Measurements from ENCODE around the gene ACTN1.

ACTN1 gene

GRCh38 chr14:69017706-69018105 lies 38.6 kb upstream of the ACTN1 start:
- Histone ChIP-seq H2AFZ (ENCODE audit: insufficient read depth, low read length, poor library complexity) (no peak overlapping the region), H3K14ac (ENCODE audit: low read length) (no peak overlapping the region), H3K27me3 (ENCODE audit: insufficient read depth, low read length) (no peaks in the 10 kb centered on the region), H4K12ac (ENCODE audit: low read depth, low read length) (no peak overlapping the region), H3K9me3 (ENCODE audit: insufficient read depth, low read depth, low read length) (no peaks in the 10 kb centered on the region), H3K4me1 (ENCODE audit: control insufficient read depth in 1 of 2, insufficient read depth in 2 of 2, low read length in 2 of 2) (no peaks in the 10 kb centered on the region), H4K91ac (ENCODE audit: low read depth, low read length) (no peak overlapping the region), H3K23ac (ENCODE audit: low read length) (no peak overlapping the region), H3K36me3 (ENCODE audit: control insufficient read depth in 1 of 2, insufficient read depth in 2 of 2, low read length in 2 of 2) (no peaks in the 10 kb centered on the region), H3K4me3 (ENCODE audit: low read depth, low read length) (no peak overlapping the region), H3K27ac (ENCODE audit: low read depth, low read length) (no peak overlapping the region), H2AK5ac (ENCODE audit: low read length) (no peak overlapping the region), H3K79me2 (ENCODE audit: control insufficient read depth, insufficient read depth, low read length, poor library complexity) (no peaks in the 10 kb centered on the region), H4K8ac (ENCODE audit: low read depth, low read length) (no peak overlapping the region), H2BK5ac (ENCODE audit: low read depth, low read length, poor library complexity) (no peak overlapping the region), H3K4me2 (ENCODE audit: low read length) (no peak overlapping the region), H2BK120ac (ENCODE audit: insufficient read depth, low read length, poor library complexity) (no peak overlapping the region), H3K9ac (ENCODE audit: low read length) (no peak overlapping the region), H3K18ac (ENCODE audit: low read length) (no peak overlapping the region), H2BK12ac (ENCODE audit: low read length) (no peak overlapping the region), H3K79me1 (ENCODE audit: low read length) (no peaks in the 10 kb centered on the region), H3K4ac (ENCODE audit: low read depth, low read length) (no peak overlapping the region)
- DNase-seq = no peak
- WGBS (ENCODE audit: extremely low coverage, insufficient coverage, insufficient read length) = no CpG with 5 or more reads among the region's 4 CpGs

DNA sequence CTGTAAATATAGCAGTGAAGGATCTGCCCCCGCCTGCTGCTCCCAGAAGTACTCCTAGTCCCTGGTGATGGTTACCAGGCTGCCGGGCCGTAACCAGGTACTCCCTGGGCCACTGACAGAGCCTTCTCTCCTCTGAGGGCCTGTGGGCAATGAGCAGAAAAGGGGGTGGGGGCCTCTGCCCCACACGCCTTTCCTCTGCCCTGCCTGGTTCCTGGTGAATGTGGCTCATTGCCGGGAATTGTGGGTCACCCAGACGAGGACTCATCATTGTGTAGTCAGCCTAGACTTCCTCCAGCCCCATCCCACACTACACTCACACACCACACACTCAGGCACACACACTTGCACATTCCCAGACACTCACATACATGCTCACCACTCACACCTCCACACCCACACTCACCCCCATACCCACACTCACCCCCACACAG lies 35.7 kb upstream of the ACTN1 start:
- Histone ChIP-seq H3K4me1 (ENCODE audit: control insufficient read depth in 1 of 2, insufficient read depth in 2 of 2, low read length in 2 of 2) (no peaks in the 10 kb centered on the region), H4K12ac (ENCODE audit: low read depth, low read length) (no peak overlapping the region), H3K27me3 (ENCODE audit: insufficient read depth, low read length) (no peaks in the 10 kb centered on the region), H3K27ac (ENCODE audit: low read depth, low read length) (no peak overlapping the region), H3K36me3 (ENCODE audit: control insufficient read depth in 1 of 2, insufficient read depth in 2 of 2, low read length in 2 of 2) (no peaks in the 10 kb centered on the region), H3K4me3 (ENCODE audit: low read depth, low read length) (no peak overlapping the region), H2BK12ac (ENCODE audit: low read length) (no peak overlapping the region), H2BK120ac (ENCODE audit: insufficient read depth, low read length, poor library complexity) (no peak overlapping the region), H3K4me2 (ENCODE audit: low read length) (no peak overlapping the region), H3K4ac (ENCODE audit: low read depth, low read length) (no peak overlapping the region), H2BK5ac (ENCODE audit: low read depth, low read length, poor library complexity) (no peak overlapping the region), H3K18ac (ENCODE audit: low read length) (no peak overlapping the region), H2AK5ac (ENCODE audit: low read length) (no peak overlapping the region), H4K8ac (ENCODE audit: low read depth, low read length) (no peak overlapping the region), H3K9ac (ENCODE audit: low read length) (no peak overlapping the region), H2AFZ (ENCODE audit: insufficient read depth, low read length, poor library complexity) (no peak overlapping the region), H4K91ac (ENCODE audit: low read depth, low read length) (no peak overlapping the region), H3K14ac (ENCODE audit: low read length) (no peak overlapping the region), H3K23ac (ENCODE audit: low read length) (no peak overlapping the region), H3K9me3 (ENCODE audit: insufficient read depth, low read depth, low read length) (no peaks in the 10 kb centered on the region), H3K79me2 (ENCODE audit: control insufficient read depth, insufficient read depth, low read length, poor library complexity) (no peaks in the 10 kb centered on the region), H3K79me1 (ENCODE audit: low read length) (no peaks in the 10 kb centered on the region)
- no CpG with 5 or more reads among the region's 6 CpGs for WGBS (ENCODE audit: extremely low coverage, insufficient coverage, insufficient read length)
- DNase-seq = no peak

GRCh38 chr14:69013943-69014782 lies 35.1 kb upstream of the ACTN1 start:
- Histone ChIP-seq H3K4ac (ENCODE audit: low read depth, low read length) (no peak overlapping the region), H2AFZ (ENCODE audit: insufficient read depth, low read length, poor library complexity) (no peak overlapping the region), H3K79me1 (ENCODE audit: low read length) (no peaks in the 10 kb centered on the region), H4K12ac (ENCODE audit: low read depth, low read length) (no peak overlapping the region), H4K91ac (ENCODE audit: low read depth, low read length) (no peak overlapping the region), H3K79me2 (ENCODE audit: control insufficient read depth, insufficient read depth, low read length, poor library complexity) (no peaks in the 10 kb centered on the region), H2BK12ac (ENCODE audit: low read length) (no peak overlapping the region), H3K23ac (ENCODE audit: low read length) (no peak overlapping the region), H3K14ac (ENCODE audit: low read length) (no peak overlapping the region), H2BK5ac (ENCODE audit: low read depth, low read length, poor library complexity) (no peak overlapping the region), H3K9me3 (ENCODE audit: insufficient read depth, low read depth, low read length) (no peaks in the 10 kb centered on the region), H3K4me3 (ENCODE audit: low read depth, low read length) (no peak overlapping the region), H4K8ac (ENCODE audit: low read depth, low read length) (no peak overlapping the region), H3K4me1 (ENCODE audit: control insufficient read depth in 1 of 2, insufficient read depth in 2 of 2, low read length in 2 of 2) (no peaks in the 10 kb centered on the region), H3K36me3 (ENCODE audit: control insufficient read depth in 1 of 2, insufficient read depth in 2 of 2, low read length in 2 of 2) (no peaks in the 10 kb centered on the region), H3K4me2 (ENCODE audit: low read length) (no peak overlapping the region), H3K18ac (ENCODE audit: low read length) (no peak overlapping the region), H3K27me3 (ENCODE audit: insufficient read depth, low read length) (no peaks in the 10 kb centered on the region), H2AK5ac (ENCODE audit: low read length) (no peak overlapping the region), H3K9ac (ENCODE audit: low read length) (no peak overlapping the region), H3K27ac (ENCODE audit: low read depth, low read length) (no peak overlapping the region), H2BK120ac (ENCODE audit: insufficient read depth, low read length, poor library complexity) (no peak overlapping the region)
- no CpG with 5 or more reads among the region's 12 CpGs for WGBS (ENCODE audit: extremely low coverage, insufficient coverage, insufficient read length)
- no peak for DNase-seq

DNA sequence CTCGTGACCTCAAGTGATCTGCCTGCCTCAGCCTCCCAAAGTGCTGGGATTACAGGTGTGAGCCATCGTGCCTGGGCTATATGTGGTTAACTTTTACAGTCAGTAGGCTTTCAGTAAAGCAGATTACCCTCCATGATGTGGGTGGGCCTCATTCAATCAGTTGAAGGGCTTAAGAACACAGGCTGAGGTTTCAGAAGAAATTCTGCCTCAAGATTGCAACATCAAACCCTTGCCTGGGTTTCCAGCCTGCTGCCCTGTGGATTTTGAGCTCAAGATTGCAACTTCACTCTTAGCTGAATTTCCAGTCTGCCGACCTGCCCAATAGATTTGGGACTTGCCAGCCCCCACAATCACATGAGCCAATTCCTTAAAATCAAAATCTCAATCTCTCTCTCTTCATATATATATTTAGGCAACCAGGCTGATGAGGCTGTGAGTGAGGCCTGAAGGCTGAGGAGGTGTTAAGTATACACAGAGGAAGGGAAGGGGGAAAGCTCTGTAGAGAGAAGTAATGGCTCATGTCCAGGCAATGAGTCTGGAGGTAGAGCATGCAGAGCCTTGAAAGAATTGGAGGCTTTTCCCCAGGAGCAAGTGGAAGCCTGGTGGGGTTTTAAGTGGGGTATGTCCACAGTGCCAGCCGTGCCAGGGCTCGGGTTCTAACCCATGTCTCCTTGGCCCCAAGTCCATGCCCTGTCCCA lies 33.3 kb upstream of the ACTN1 start:
- peak overlapping the region; percentile 24 for H4K8ac ChIP-seq (ENCODE audit: low read depth, low read length)
- H2AFZ ChIP-seq (ENCODE audit: insufficient read depth, low read length, poor library complexity) = no peak overlapping the region
- no CpG with 5 or more reads among the region's 5 CpGs for WGBS (ENCODE audit: extremely low coverage, insufficient coverage, insufficient read length)
- no peak overlapping the region for H4K91ac ChIP-seq (ENCODE audit: low read depth, low read length)
- no peak overlapping the region for H3K4me3 ChIP-seq (ENCODE audit: low read depth, low read length)
- H3K36me3 ChIP-seq (ENCODE audit: control insufficient read depth in 1 of 2, insufficient read depth in 2 of 2, low read length in 2 of 2) = no peaks in the 10 kb centered on the region
- H3K4me2 ChIP-seq (ENCODE audit: low read length) = no peak overlapping the region
- H3K23ac ChIP-seq (ENCODE audit: low read length) = no peak overlapping the region
- H2BK120ac ChIP-seq (ENCODE audit: insufficient read depth, low read length, poor library complexity) = no peak overlapping the region
- H2BK12ac ChIP-seq (ENCODE audit: low read length) = peak overlapping the region; percentile 24
- H3K4me1 ChIP-seq (ENCODE audit: control insufficient read depth in 1 of 2, insufficient read depth in 2 of 2, low read length in 2 of 2) = peaks cover 0 to 2% of the 10 kb centered on the region in 2 experiments
- H3K79me2 ChIP-seq (ENCODE audit: control insufficient read depth, insufficient read depth, low read length, poor library complexity) = no peaks in the 10 kb centered on the region
- no peaks in the 10 kb centered on the region for H3K79me1 ChIP-seq (ENCODE audit: low read length)
- no peak overlapping the region for H2AK5ac ChIP-seq (ENCODE audit: low read length)
- no peak overlapping the region for H3K14ac ChIP-seq (ENCODE audit: low read length)
- no peak overlapping the region for H4K12ac ChIP-seq (ENCODE audit: low read depth, low read length)
- no peak overlapping the region for H3K9ac ChIP-seq (ENCODE audit: low read length)
- H3K4ac ChIP-seq (ENCODE audit: low read depth, low read length) = no peak overlapping the region
- H3K18ac ChIP-seq (ENCODE audit: low read length) = no peak overlapping the region
- H3K27me3 ChIP-seq (ENCODE audit: insufficient read depth, low read length) = no peaks in the 10 kb centered on the region
- H3K27ac ChIP-seq (ENCODE audit: low read depth, low read length) = no peak overlapping the region
- no peak for DNase-seq
- no peak overlapping the region for H2BK5ac ChIP-seq (ENCODE audit: low read depth, low read length, poor library complexity)
- no peaks in the 10 kb centered on the region for H3K9me3 ChIP-seq (ENCODE audit: insufficient read depth, low read depth, low read length)
